ENCODE measurements around the gene GAPDH. TPM values are rescaled to one million over a fixed set of nuclear protein-coding genes. Genes with fewer than 3 reads are reported as not detected.

The GAPDH gene
- polyA plus RNA-seq, 2 of the 4 experiments (the other 2 are of a cell fraction): 6,463 to 10,036 TPM

GRCh38 chr12:6532051-6532926, 2.0 kb upstream of the GAPDH start (continued):
- TF ChIP-seq RAD21 (conservative IDR thresholded peaks at IDR 0.05 in 1 of 2, IDR thresholded peaks at IDR 0.05 in 1 of 2): 0 out of 5 replicates have a peak, but pooled peaks of 1 of the 2 experiments have one; percentile 14

- Histone ChIP-seq H3K4me2 (peak overlapping the region; percentile 87), H3K9me3 (no peaks in the 10 kb centered on the region), H3K4me3 (peak overlapping the region; percentile 97), H3K4me1 (peaks cover 40% of the 10 kb centered on the region), H3K27ac (peak overlapping the region; percentile 97 to 100)
- CTCF ChIA-PET: interaction anchor here (0.7 to 2.1 kb wide), 5 partner anchors 11 to 210 kb away, joined by 3 to 9 read pairs (median 4); partner anchors contain the start of gene NOP2
- DNase-seq (ENCODE audit: low read depth in 1 of 2, low spot score in 1 of 2) (peak; percentile 66 to 86), FAIRE-seq (no peak), ATAC-seq (peak; percentile 57 to 68)
- WGBS (ENCODE audit: missing lambda C conversion rate): 3% methylated on average over 14 of the region's 14 CpGs
- TF ChIP-seq CBX8 (IDR thresholded peaks at IDR 0.05) (no peak), HMGXB4 (CRISPR knock-in tag; IDR thresholded peaks at IDR 0.05; ENCODE audit: borderline replicate concordance) (no peak), ESRRA (IDR thresholded peaks at IDR 0.05; ENCODE audit: borderline replicate concordance, low read length) (no peak), HEYL (CRISPR knock-in tag; IDR thresholded peaks at IDR 0.05) (no peak), POLR2AphosphoS2 (conservative IDR thresholded peaks at IDR 0.05; ENCODE audit: low read length) (no peak), JUN (IDR thresholded peaks at IDR 0.05) (peak in 1 of 2 experiments; percentile 15; a peak in 1 of 5 replicates), EHMT2 (IDR thresholded peaks at IDR 0.05; ENCODE audit: low read depth) (no peak), CHD4 (IDR thresholded peaks at IDR 0.05; ENCODE audit: borderline replicate concordance) (no peak), HOXA7 (CRISPR knock-in tag; IDR thresholded peaks at IDR 0.05) (no peak), HES2 (IDR thresholded peaks at IDR 0.05) (no peak), SREBF2 (IDR thresholded peaks at IDR 0.05) (no peak), BCL3 (IDR thresholded peaks at IDR 0.05) (peak; percentile 30; the same call in 2 of the 3 replicates), REST (IDR thresholded peaks at IDR 0.05) (0 out of 2 replicates have a peak, but pooled peaks have one; percentile 19), POLR2A (IDR thresholded peaks at IDR 0.05; ENCODE audit: low read length) (peak; percentile 61), FOSB (CRISPR knock-in tag; IDR thresholded peaks at IDR 0.05) (peak; percentile 71; the same call in 1 of the 2 replicates), CEBPB (IDR thresholded peaks at IDR 0.05) (no peak), CBX2 (IDR thresholded peaks at IDR 0.05; ENCODE audit: borderline replicate concordance, low read depth) (no peak), CTCF (IDR thresholded peaks at IDR 0.05) (no peak), RARB (CRISPR knock-in tag; IDR thresholded peaks at IDR 0.05) (no peak)
- POLR2A ChIA-PET: interaction anchor here (0.7 to 2.5 kb wide), 12 partner anchors 16 to 210 kb away, joined by 3 to 27 read pairs (median 5); partner anchors contain the start of genes COPS7A, MRPL51, NOP2 and VAMP1
Measured at GRCh38 chr12:6532927-6533652, 1.2 kb upstream of the GAPDH start.

All from A549 (cell line).